Liver (tissue), 9 donors: Measurements from ENCODE around the gene AUH. TPM values are rescaled to one million over a fixed set of nuclear protein-coding genes. Genes with fewer than 3 reads are reported as not detected.

Source experiments
- DNase-seq: peaks from one replicate; pipeline ENCODE4 v3.0.0-alpha.2; 2017; ENCODE audit warnings: low spot score
- H3K27ac ChIP-seq, 2 donors: one replicate each; pipeline ENCODE4 v1.7.0; 2013; ENCODE audit warnings: inconsistent platforms in 2 of 2, low read length in 2 of 2, control low read depth in 1 of 2, low read depth in 1 of 2, mild to moderate bottlenecking in 1 of 2
- H3K27me3 ChIP-seq, 4 donors: one replicate each; pipeline versions ENCODE4 v1.6.1 to v1.7.0; 2013; ENCODE audit warnings: low read length in 3 of 4, inconsistent platforms in 1 of 4, mild to moderate bottlenecking in 1 of 4, moderate library complexity in 1 of 4; ENCODE audit not compliant: control insufficient read depth in 4 of 4, insufficient read depth in 4 of 4
- H3K36me3 ChIP-seq, 4 donors: one replicate each; pipeline versions ENCODE4 v1.6.1 to v1.7.0; 2013; ENCODE audit warnings: low read length in 3 of 4, mild to moderate bottlenecking in 3 of 4, low read depth in 1 of 4, moderate library complexity in 1 of 4; ENCODE audit not compliant: control insufficient read depth in 4 of 4, insufficient read depth in 3 of 4
- H3K4me1 ChIP-seq, 4 donors: one replicate each; pipeline versions ENCODE4 v1.6.1 to v1.7.0; 2013; ENCODE audit warnings: low read length in 3 of 4, mild to moderate bottlenecking in 3 of 4, moderate library complexity in 1 of 4; ENCODE audit not compliant: control insufficient read depth in 4 of 4, insufficient read depth in 4 of 4
- H3K4me3 ChIP-seq, 3 donors: one replicate each; pipeline versions ENCODE4 v1.6.1 to v1.7.0; 2013; ENCODE audit warnings: low read length in 3 of 3, control low read depth in 1 of 3, low read depth in 1 of 3, mild to moderate bottlenecking in 1 of 3
- H3K9ac ChIP-seq, 2 donors: one replicate each; pipeline ENCODE4 v1.7.0; 2013; ENCODE audit warnings: low read length in 2 of 2, mild to moderate bottlenecking in 2 of 2, moderate library complexity in 2 of 2, control low read depth in 1 of 2, low read depth in 1 of 2
- H3K9me3 ChIP-seq, 4 donors: one replicate each; pipeline versions ENCODE4 v1.6.1 to v1.7.0; 2013; ENCODE audit warnings: low read length in 3 of 4; ENCODE audit not compliant: control insufficient read depth in 4 of 4
- CTCF ChIP-seq: fragments of 150-350 bp; IDR thresholded peaks from 2 replicates; pipeline ENCODE4 v1.5.1; 2017; ENCODE audit warnings: improper control_type of control experiment, low read depth, low read length; ENCODE audit not compliant: missing input control
- EGR1 ChIP-seq, 2 donors: IDR thresholded peaks; 2 replicates each; pipeline ENCODE4 v1.6.1; 2016 to 2018; ENCODE audit warnings: antibody characterized with exemption in 2 of 2, low read depth in 2 of 2
- FOXA1 ChIP-seq: IDR thresholded peaks from 2 replicates; pipeline ENCODE4 v1.6.1; 2016; ENCODE audit warnings: antibody characterized with exemption
- FOXA2 ChIP-seq: IDR thresholded peaks from 2 replicates; pipeline ENCODE4 v1.6.1; 2016; ENCODE audit warnings: antibody characterized with exemption
- GABPA ChIP-seq, 2 donors: IDR thresholded peaks in 1 of 2; conservative IDR thresholded peaks in 1 of 2; 2 replicates each; pipeline ENCODE4 v1.6.1; 2016; ENCODE audit warnings: antibody characterized with exemption in 2 of 2, mild to moderate bottlenecking in 1 of 2, moderate library complexity in 1 of 2
- HNF4A ChIP-seq, 2 donors: conservative IDR thresholded peaks; 2 replicates each; pipeline ENCODE4 v1.6.1; 2016; ENCODE audit warnings: antibody characterized with exemption in 2 of 2, mild to moderate bottlenecking in 2 of 2
- HNF4G ChIP-seq: IDR thresholded peaks from 2 replicates; pipeline ENCODE4 v1.6.1; 2016; ENCODE audit warnings: antibody characterized with exemption
- JUND ChIP-seq, 2 donors: IDR thresholded peaks; 2 replicates each; pipeline ENCODE4 v1.6.1; 2016; ENCODE audit warnings: antibody characterized with exemption in 2 of 2
- MAX ChIP-seq: IDR thresholded peaks from 2 replicates; pipeline ENCODE4 v1.6.1; 2016; ENCODE audit warnings: antibody characterized with exemption
- RAD21 ChIP-seq, 2 donors: IDR thresholded peaks; 2 replicates each; pipeline ENCODE4 v1.6.1; 2016; ENCODE audit warnings: antibody characterized with exemption in 2 of 2, mild to moderate bottlenecking in 2 of 2
- RXRA ChIP-seq, 2 donors: IDR thresholded peaks; 2 replicates each; pipeline ENCODE4 v1.6.1; 2017 to 2018; ENCODE audit warnings: antibody characterized with exemption in 2 of 2, mild to moderate bottlenecking in 1 of 2
- SP1 ChIP-seq: IDR thresholded peaks from 2 replicates; pipeline ENCODE4 v1.6.1; 2018; ENCODE audit warnings: antibody characterized with exemption, mild to moderate bottlenecking
- TAF1 ChIP-seq: conservative IDR thresholded peaks from 2 replicates; pipeline ENCODE4 v1.6.1; 2016; ENCODE audit warnings: antibody characterized with exemption, mild to moderate bottlenecking
- YY1 ChIP-seq: IDR thresholded peaks from 2 replicates; pipeline ENCODE4 v1.6.1; 2016; ENCODE audit warnings: antibody characterized with exemption, mild to moderate bottlenecking
- ZBTB33 ChIP-seq: IDR thresholded peaks from 2 replicates; pipeline ENCODE4 v1.6.1; 2016; ENCODE audit warnings: antibody characterized with exemption
- WGBS: extraction: QIAGEN DNeasy Blood & Tissue Kit; methylation state at CpG from one replicate; pipeline ENCODE4 v1.1.7; 2013; 5-methylcytosine and 5-hydroxymethylcytosine counted together
- polyA plus RNA-seq, 2 donors: library from polyadenylated mRNA; stranded (reverse) in 1 of 2; unstranded in 1 of 2; fragments of 200-250 nt in 1 of 2; fragments of >200 nt in 1 of 2; fragmentation: Nextera tagmentation in 1 of 2; extraction: Ambion mirVana in 1 of 2; gene quantifications; one replicate each; pipeline versions ENCODE4 v1.2.1 to v1.2.3, GENCODE V29; 2013 to 2015
- total RNA-seq, 2 donors: library from RNA; depleted of rRNA; stranded (reverse); fragments of >200 nt; gene quantifications; one replicate each; pipeline ENCODE4 v1.2.3, GENCODE V29; 2014
- donor health status: healthy.
- donor health status: healthy.
- donor health status: healthy.
- donor health status: healthy.
- donor health status: healthy.

Gene AUH
- total and polyA plus RNA-seq, 4 donors, result 12.1 to 30.0 (median 24.9) TPM

- H3K4me3 ChIP-seq, result no peak overlapping the region
- peaks cover 10 to 46% (median 18%) of the 10 kb centered on the region in 4 donors for H3K4me1 ChIP-seq
- H3K9me3 ChIP-seq, result no peaks in the 10 kb centered on the region
- no peak for DNase-seq
- H3K27me3 ChIP-seq, result no peaks in the 10 kb centered on the region
- H3K27ac ChIP-seq, result peak overlapping the region; percentile 98 to 99
- no peaks in the 10 kb centered on the region for H3K36me3 ChIP-seq
- no peak for TF ChIP-seq CTCF
- peak in 1 of 2 donors; percentile 2 for TF ChIP-seq RXRA (IDR thresholded peaks at IDR 0.05)
- peak overlapping the region in 1 of 2 donors; percentile 8 for H3K9ac ChIP-seq
- 70% methylated on average over 8 of the region's 8 CpGs for WGBS
These were observed 165.4 kb downstream of the AUH start for GRCh38 chr9:91196103-91196950.

- no peaks in the 10 kb centered on the region for H3K9me3 ChIP-seq
- H3K27ac ChIP-seq, result peak overlapping the region; percentile 98 to 99
- no peaks in the 10 kb centered on the region for H3K27me3 ChIP-seq
- peaks cover 10 to 46% (median 18%) of the 10 kb centered on the region in 4 donors for H3K4me1 ChIP-seq
- H3K36me3 ChIP-seq, result no peaks in the 10 kb centered on the region
- TF ChIP-seq GABPA (IDR thresholded peaks at IDR 0.05 in 1 of 2, conservative IDR thresholded peaks at IDR 0.05 in 1 of 2) (no peak), YY1 (no peak), JUND (IDR thresholded peaks at IDR 0.05) (no peak), RXRA (IDR thresholded peaks at IDR 0.05) (peak in 1 of 2 donors; percentile 50), SP1 (peak; percentile 17), CTCF (no peak), FOXA1 (no peak), HNF4A (conservative IDR thresholded peaks at IDR 0.05) (peak; percentile 63 to 65), HNF4G (peak; percentile 30), RAD21 (IDR thresholded peaks at IDR 0.05) (no peak), MAX (peak; percentile 74), FOXA2 (no peak), TAF1 (no peak), ZBTB33 (no peak), EGR1 (IDR thresholded peaks at IDR 0.05; ENCODE audit: low read depth in 2 of 2) (no peak)
- peak overlapping the region in 1 of 3 donors; percentile 65 for H3K4me3 ChIP-seq
- WGBS, result 70% methylated on average over 5 of the region's 5 CpGs
- DNase-seq, result no peak
- peak overlapping the region in 1 of 2 donors; percentile 93 for H3K9ac ChIP-seq
These were observed 166.2 kb downstream of the AUH start for GRCh38 chr9:91195372-91196012.
